Measurements from ENCODE around the gene DENND4B.

The DENND4B gene

GRCh38 chr1:153978274-153978909, 31.9 kb upstream of the DENND4B start:
- H3K4me3 ChIP-seq (replicated peaks in 1 of 2; ENCODE audit: low read depth in 2 of 2, low read length in 2 of 2): peak overlapping the region; percentile 74 to 97
- no peak for DNase-seq (ENCODE audit: low read depth in 2 of 2)

DNA sequence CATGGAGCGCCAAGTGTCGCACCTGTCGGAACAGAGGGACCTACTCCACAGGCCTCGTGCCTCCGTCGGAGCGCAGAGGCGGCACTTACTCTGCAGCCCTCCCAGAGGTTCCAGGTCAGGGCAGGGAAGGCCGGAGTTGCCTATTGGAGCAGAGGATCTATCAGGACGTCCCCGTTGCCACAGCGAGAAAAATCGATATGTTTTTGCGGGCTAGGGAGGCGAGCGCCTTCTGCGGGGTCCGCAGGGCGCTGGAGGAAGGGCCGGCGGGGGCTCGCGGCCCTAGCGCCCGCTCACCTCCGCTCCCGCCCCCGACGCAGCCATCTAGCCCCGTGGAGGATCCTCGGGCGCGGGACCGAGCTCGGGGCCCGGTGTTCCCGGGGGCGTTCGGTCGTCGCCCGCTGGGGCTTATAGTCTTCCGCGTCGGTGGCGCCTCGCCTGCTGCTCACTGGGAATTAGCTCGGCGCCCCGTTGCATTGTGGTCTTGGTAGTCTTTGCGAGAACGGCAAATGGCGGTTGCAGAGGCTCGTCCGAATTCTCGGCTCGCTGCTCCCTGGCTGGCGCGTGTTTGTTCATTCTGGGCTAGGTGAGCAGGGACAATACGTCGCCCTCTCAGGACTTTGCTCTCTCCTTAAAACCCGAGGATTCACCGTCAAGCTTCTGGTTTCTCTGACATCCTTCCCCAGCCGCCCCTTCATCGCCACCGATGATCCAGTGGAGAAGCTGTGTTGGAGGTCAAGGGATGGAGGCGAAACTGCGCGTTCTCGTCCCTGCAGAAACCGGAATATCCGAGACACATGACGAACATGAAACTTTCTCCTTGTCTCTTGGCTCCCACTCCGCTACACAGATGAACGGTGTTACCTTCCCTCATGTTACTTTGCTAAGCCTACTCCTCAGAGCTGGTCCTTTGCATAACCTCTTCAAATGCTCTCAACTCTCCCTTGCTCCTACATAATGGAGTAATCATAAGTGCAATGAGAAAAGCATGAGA, 31.0 kb upstream of the DENND4B start, which contains the start of gene JTB:
Gene JTB, minus strand, starts transcription at position 425 of the 991 bp plus-strand sequence. Its CDS starts 422 bp downstream, at position 3.
- TF ChIP-seq CTCF (IDR thresholded peaks at IDR 0.05; ENCODE audit: low read depth, low read length): no peak
- DNase-seq (ENCODE audit: low read depth in 2 of 2): peak; percentile 82

More at GRCh38 chr1:153978274-153978909, 31.9 kb upstream of the DENND4B start:
- no peak for TF ChIP-seq CTCF (IDR thresholded peaks at IDR 0.05; ENCODE audit: low read depth, low read length)

DNA sequence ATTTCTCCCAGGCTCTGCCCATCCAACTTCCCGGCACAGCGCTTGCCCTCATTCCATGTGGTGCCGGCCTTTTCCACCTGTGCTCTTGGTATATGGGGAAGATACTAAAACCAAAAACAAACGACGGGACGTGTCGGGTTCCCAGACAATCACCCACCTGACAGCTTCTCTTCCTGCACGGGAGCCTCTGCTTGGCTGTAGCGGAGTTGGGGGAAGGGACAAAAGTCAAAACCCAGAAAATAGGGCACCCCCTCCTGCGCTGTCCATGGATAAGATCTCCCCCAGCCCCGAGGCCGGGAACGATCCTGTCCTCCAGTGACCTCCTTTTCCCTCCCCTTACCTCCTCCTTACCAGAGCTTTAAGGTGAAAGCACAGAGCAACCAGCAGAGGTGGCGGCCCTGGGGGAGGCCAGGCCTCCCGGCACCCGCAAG, 30.3 kb upstream of the DENND4B start:
- no peak for TF ChIP-seq CTCF (IDR thresholded peaks at IDR 0.05; ENCODE audit: low read depth, low read length)
- no peak for DNase-seq (ENCODE audit: low read depth in 2 of 2)
- H3K4me3 ChIP-seq (replicated peaks in 1 of 2; ENCODE audit: low read depth in 2 of 2, low read length in 2 of 2): peak overlapping the region; percentile 74 to 97

More for the DNA sequence above, 31.0 kb upstream of the DENND4B start, which contains the start of gene JTB:
- H3K4me3 ChIP-seq (replicated peaks in 1 of 2; ENCODE audit: low read depth in 2 of 2, low read length in 2 of 2): peak within 1 kb of the TSS; percentile 74 to 97

GRCh38 chr1:153973525-153973924, 27.0 kb upstream of the DENND4B start:
- TF ChIP-seq CTCF (IDR thresholded peaks at IDR 0.05; ENCODE audit: low read depth, low read length): no peak
- H3K4me3 ChIP-seq (replicated peaks in 1 of 2; ENCODE audit: low read depth in 2 of 2, low read length in 2 of 2): no peak overlapping the region
- no peak for DNase-seq (ENCODE audit: low read depth in 2 of 2)

DNA sequence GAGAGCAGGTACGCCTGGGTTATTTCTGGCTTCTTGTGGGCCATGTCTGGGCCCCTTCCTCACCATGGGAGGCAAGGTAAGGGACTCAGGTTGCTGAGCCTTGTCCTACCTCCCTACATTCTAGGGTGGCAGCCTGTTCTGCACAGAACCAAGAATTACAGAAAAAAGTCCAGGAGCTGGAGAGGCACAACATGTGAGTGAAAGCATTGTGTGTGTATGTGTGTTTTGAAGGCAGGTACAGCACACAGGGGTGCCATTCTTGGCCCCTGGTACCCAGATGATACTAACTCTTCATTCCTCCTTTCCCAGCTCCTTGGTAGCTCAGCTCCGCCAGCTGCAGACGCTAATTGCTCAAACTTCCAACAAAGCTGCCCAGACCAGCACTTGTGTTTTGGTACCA, 26.6 kb upstream of the DENND4B start:
- no peak overlapping the region for H3K4me3 ChIP-seq (replicated peaks in 1 of 2; ENCODE audit: low read depth in 2 of 2, low read length in 2 of 2)
- no peak for TF ChIP-seq CTCF (IDR thresholded peaks at IDR 0.05; ENCODE audit: low read depth, low read length)
- DNase-seq (ENCODE audit: low read depth in 2 of 2): no peak

GRCh38 chr1:153970346-153970745, 23.8 kb upstream of the DENND4B start:
- no peak overlapping the region for H3K4me3 ChIP-seq (replicated peaks in 1 of 2; ENCODE audit: low read depth in 2 of 2, low read length in 2 of 2)
- no peak for DNase-seq (ENCODE audit: low read depth in 2 of 2)
- no peak for TF ChIP-seq CTCF (IDR thresholded peaks at IDR 0.05; ENCODE audit: low read depth, low read length)
